ENCODE data around the gene PTPA.

GRCh38 chr9:129151469-129151868 lies 40.3 kb downstream of the PTPA start:
- no peak for TF ChIP-seq ZNF777 (tag by site-specific recombination; IDR thresholded peaks at IDR 0.05; ENCODE audit: borderline replicate concordance)
- TF ChIP-seq, protein P1, sequence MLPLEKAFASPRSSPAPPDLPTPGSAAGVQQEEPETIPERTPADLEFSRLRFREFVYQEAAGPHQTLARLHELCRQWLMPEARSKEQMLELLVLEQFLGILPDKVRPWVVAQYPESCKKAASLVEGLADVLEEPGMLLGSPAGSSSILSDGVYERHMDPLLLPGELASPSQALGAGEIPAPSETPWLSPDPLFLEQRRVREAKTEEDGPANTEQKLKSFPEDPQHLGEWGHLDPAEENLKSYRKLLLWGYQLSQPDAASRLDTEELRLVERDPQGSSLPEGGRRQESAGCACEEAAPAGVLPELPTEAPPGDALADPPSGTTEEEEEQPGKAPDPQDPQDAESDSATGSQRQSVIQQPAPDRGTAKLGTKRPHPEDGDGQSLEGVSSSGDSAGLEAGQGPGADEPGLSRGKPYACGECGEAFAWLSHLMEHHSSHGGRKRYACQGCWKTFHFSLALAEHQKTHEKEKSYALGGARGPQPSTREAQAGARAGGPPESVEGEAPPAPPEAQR (tag by site-specific recombination; IDR thresholded peaks at IDR 0.05): no peak
- TF ChIP-seq, protein P2, sequence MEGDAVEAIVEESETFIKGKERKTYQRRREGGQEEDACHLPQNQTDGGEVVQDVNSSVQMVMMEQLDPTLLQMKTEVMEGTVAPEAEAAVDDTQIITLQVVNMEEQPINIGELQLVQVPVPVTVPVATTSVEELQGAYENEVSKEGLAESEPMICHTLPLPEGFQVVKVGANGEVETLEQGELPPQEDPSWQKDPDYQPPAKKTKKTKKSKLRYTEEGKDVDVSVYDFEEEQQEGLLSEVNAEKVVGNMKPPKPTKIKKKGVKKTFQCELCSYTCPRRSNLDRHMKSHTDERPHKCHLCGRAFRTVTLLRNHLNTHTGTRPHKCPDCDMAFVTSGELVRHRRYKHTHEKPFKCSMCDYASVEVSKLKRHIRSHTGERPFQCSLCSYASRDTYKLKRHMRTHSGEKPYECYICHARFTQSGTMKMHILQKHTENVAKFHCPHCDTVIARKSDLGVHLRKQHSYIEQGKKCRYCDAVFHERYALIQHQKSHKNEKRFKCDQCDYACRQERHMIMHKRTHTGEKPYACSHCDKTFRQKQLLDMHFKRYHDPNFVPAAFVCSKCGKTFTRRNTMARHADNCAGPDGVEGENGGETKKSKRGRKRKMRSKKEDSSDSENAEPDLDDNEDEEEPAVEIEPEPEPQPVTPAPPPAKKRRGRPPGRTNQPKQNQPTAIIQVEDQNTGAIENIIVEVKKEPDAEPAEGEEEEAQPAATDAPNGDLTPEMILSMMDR (tag by site-specific recombination; IDR thresholded peaks at IDR 0.05): no peak

Measured in HEK293 (cell line).